HG03095 (cell line): ENCODE data around the gene MZT2A.
A peak's percentile ranks its signal among the peaks of the same experiment; 100 is the strongest.
"Not testable (repeated sequence)": the region's sequence is repeated elsewhere in the genome, so short reads cannot be mapped to it uniquely, and the experiment has no call there.

ENCODE experiments used
- ATAC-seq: cut with Tn5 transposase; IDR thresholded peaks from one replicate; pipeline ENCODE4 v1.9.1; 2021; ENCODE audit warnings: moderate library complexity; ENCODE audit not compliant: unreplicated experiment

The MZT2A gene

DNA sequence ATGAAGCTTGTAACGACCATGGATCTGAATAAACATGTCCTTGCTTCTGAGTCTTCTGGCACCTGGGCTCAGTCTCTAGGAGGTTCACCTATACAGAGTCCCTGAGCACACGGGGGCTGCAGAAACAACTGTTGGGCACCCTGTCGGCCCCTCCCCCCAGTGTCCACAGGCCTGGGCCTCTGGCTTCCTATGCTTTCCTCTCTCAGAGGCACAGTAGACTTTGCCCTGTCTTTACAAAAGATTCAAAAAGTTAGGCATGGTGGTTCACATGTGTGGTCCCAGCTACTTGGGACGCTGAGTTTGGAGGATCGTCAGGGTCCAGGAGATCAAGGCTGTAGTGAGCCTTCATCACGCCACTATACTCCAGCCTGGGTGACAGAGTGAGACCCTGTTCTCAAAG is 29.3 kb upstream of the MZT2A start:
- not testable (repeated sequence) for ATAC-seq

DNA sequence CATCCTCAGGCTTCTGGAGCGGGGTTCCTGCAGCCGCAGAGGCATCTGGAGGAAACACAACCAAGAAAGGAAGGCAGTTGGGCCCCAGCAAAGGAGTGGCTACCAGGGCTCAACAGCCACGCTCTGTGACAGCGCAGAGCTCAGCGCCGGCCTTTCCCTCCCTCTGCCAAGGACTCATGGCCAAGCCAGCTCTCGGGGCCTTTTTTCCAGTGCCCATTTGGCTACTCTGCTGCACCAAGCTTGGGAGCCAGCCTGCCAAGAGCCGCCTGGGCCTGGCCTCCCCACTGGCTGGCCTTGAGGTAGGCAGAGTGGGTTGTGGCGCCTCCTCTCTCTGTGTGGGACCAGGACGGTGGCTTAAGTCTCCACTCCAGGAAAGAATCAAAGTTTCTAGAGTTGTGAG is 28.3 kb upstream of the MZT2A start:
- no peak for ATAC-seq

DNA sequence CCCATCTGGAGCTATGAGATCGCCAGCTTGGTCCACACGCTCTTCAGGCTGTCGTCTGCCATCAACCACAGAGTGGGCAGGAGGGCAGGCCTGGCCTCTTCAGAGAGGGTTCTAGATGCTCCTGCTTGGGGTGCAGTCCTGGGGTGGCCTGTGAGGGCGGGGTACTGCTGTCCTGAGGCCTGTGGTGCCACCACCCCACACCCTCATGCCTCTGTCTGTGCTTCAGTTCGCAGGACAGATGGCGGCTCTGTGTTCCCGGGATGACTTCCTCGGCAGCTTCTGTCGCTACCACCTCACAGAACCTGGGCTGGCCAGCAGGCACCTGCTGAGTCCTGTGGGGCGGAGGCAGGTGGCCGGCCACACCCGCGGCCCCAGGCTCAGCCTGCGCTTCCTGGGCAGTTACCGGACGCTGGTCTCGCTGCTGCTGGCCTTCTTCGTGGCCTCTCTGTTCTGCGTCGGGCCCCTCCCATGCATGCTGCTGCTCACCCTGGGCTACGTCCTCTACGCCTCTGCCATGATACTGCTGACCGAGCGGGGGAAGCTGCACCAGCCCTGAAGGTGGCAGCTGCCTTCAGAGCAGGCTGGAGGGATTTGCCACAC is 27.8 kb upstream of the MZT2A start:
- not testable (repeated sequence) for ATAC-seq

DNA sequence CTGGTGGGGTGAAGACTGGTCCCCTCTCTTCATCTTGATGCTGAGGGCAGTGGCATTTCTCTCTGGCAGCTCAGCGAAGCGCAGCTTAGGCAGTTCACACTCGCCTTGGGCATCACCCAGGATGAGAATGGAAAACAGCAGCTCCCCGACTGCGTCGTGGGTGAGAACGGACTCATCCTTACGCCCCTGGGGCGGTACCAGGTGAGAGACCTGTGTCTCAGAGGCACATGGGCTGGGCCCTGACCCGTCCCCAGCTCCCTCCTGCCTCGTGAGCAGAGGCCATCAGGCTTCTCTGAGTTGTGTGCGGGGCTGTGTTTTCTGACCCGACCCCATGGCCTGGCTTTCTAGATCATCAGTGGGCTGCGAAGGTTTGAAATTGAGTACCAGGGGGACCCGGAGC is 27.3 kb upstream of the MZT2A start:
- ATAC-seq = no peak

DNA sequence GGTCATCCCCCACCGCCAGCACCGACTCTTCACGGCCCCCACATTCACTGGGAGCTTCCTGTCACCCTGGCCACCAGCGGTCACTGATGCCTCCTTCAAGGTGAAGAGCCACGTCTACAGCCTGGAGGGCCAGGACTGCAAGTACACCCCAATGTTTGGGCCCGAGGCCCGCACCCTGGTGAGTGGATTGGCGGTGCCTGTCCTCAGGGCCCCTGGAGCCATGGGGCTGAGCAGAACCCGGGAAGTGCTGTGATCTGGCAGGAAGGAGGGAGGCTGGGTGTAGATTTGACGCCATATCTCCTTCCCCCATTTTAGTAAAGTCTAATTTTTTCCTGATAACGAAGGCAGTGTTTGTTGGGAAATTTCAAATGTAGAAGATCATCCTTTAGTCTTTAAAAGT is 26.3 kb upstream of the MZT2A start:
- not testable (repeated sequence) for ATAC-seq

DNA sequence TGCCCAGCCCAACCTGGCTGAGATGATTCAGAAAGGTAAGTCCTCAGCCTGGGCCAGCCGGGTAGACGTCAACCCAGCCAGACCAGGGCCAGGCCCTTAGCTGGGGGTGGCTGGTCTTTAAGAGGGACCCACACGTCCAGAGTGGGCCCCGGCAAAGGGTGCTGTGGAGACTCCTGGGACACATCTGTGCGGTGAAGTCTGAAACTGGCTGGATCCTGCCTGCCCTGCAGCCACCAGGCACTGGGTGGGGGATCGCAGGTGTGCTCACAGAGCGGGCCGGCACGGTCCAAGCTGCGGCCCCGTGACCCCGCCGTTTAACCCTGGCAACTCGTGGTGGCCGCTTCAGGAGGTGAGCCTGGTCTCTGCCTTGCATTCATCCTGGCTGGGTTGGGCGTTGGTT is 25.7 kb upstream of the MZT2A start:
- not testable (repeated sequence) for ATAC-seq

DNA sequence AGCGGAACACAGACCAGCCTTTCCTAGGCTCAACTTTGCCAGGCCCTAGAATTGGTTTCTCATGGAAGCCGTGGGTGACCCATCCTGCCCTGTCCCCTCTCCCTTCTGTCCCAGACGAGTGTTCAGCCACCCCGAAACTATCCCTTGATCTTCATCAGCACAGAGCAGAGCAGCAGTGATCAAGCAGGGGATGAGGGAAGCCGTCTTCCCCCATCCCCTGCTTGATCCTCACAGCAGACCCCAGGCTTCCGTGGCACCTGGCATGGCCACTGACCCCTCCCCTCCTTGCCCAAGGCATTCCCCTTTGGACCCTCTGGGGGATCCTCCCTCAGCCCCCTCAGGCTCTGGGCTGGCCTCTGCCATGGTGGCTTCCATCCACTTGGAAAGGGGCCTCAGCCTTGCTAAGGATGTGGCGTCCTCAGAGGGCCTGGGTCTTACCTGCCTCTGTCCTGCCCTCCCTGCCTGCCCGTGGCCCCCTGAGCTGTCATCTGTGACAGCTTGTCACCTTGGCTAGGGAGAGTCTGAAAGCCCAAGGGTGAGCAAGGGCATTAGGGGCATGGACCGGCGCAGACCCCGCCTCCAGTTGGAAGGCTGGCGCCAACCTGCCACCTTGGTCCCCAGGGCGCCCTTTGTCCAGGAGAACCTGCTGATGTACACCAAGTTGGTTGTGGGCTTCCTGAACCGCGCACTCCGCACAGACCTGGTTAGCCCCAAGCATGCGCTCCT is 25.1 kb upstream of the MZT2A start:
- no peak for ATAC-seq

DNA sequence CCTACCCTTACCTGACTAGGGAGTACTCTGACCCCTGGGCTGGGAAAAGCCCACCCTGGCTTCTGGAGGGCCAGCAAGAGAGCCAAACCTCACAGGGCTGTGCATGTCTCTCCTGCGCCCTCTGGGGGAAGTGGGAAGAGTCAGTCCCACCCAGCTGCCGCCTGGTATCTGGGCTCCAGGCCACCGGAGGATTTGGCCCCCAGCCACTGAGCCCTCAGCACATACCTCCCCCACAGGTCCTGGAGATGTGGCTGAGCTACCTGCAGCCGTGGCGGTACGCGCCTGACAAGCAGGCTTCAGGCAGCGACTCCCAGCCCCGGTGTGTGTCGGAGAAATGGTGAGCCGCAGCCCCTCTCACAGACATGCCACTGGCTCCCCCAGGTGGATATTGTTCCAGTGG is 24.4 kb upstream of the MZT2A start:
- not testable (repeated sequence) for ATAC-seq

DNA sequence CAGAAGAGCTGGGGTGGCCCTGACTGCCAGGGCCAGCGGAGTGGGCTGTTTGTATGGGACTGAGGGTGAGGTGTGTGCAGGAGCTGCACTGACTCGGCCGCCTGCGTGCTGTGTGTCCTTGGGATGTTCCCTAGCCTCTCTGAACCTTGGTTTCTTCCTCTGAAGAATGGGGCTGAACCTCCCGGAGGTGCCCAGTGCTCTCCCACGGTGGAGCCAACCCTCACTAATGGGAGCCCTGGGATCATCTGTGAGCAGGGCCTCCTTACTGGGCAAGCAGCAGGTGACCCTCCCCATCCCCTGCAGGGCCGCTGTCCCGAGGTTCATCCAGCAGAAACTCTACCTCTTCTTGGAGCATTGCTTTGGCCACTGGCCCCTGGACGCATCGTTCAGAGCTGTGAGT is 23.8 kb upstream of the MZT2A start:
- no peak for ATAC-seq

DNA sequence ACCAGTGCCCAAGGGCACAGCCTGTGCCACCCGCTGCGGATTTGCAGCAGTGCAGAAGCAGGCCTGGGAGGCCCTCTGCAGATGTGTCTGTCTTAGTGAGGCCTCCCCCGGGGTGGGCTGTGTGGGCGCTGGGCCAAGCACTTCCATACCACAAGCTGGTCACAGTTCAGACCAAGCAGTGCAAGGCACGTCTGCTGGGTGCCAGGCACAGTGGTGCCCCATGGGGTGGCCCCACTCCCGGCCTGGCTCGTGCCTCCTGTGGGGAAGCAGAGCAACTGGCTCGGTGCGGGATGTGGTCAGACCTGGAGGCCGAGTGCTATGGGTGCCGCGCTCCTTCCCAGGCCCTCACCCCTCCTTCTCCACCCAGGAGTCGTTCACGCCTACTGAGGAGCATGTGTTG is 23.0 kb upstream of the MZT2A start:
- not testable (repeated sequence) for ATAC-seq

DNA sequence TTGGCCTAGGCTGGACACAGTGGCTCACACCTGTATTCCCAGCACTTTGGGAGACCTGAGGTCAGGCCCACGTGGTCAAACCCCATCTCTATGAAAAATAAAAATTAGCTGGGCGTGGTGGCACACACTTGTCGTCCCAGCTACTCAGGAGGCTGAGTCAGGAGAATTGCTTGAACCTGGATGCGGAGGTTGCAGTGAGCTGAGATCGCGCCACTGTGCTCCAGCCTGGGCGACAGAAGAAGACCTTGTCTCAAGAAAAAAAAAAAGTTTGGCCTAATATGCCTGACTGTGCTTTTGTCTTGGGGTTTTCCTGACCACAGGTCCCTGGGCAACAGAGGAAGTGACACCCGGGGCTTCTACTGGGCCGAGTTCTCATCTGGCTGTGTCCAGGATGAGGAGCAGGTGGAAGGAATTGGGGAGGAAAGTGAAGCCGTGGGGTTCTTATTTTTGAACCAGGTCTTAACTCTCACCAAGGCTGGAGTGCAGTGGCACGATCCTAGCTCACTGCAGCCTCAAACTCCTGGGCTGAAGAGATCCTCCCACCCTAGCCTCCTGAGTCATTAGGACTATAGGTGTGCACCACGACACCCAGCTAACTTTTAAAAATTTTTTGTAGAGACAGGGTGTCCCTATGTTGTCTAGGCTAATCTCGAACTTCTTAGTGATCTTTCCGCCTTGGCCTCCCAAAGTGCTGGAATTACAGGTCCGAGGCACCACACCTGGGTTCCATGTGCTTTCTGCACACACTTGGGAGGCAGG is 22.4 kb upstream of the MZT2A start:
- ATAC-seq = peak; percentile 81

DNA sequence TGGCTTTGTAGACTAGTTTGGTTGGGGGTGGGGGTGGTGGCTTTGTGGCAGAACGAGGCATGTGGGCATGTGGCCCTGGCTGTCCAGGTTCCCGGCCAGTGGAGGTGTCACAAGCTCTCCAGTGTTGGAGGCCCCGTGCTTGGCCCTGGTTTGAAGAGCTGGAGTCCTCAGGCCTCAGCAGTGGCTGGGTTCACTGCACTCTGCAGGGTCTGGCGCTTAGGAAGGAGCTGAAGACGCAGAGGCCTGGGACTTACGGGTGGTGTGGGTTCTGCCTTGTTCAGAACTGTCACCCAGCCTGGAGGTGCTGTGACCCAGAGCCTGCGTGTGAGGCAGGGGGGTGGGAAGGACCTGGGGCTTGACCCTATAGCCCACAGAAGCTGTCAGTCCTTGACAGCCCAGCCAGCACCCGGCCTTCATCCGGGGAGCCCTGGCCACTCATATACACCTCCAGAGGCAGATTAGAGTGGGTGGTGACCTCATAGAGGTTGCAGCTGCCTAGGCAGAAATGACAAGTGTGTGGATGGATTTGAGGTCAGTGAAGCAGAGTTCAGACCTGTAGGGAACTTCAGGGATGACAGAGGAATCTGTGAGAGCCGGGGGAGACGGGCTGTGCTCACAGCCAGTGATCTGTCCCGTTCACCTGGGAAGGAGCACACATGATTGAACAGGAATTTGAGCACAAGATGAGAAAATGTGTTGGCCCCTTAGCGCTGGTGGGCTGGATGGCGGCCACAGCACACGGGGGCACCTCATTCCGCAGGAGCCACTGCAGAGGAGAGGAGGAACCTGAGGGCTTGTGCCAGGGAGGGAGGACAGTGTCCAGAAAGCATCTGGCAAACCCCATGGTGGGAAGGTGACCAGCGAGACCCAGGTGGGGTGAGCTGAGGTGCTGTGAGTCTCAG is 20.0 kb upstream of the MZT2A start:
- not testable (repeated sequence) for ATAC-seq

DNA sequence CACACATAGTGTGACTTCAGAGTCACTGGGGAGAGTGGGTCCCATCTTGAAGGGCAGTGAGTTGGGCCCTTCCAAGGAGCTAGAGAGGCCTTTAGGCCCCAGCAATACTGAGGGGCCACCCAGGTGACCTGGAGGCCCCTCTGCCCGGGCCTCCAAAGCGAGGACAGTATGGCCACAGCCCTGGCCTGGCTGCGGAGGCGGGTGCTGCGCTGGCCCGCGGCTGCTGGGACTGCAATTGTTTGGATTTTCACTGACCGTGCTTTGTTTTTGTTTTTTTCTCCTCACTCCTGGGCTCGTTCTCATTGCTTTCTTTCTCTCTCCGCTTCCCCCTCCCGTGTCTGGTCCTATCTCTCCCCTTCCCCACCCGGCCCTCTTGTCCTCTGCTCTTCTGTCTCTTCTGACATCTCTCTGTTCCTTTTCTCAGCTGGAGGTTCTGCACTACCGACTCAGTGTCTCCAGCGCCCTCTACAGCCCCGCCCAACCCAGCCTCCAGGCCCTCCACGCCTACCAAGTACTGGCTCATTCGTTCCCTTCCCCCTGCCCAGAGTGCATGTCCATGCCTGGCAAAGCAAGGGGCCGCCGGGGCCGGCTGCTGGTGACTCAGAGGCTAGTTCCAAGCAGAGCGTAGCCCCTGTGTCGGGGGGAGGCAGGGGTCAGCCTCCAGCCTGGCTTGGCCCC is 19.2 kb upstream of the MZT2A start:
- ATAC-seq = not testable (repeated sequence)

DNA sequence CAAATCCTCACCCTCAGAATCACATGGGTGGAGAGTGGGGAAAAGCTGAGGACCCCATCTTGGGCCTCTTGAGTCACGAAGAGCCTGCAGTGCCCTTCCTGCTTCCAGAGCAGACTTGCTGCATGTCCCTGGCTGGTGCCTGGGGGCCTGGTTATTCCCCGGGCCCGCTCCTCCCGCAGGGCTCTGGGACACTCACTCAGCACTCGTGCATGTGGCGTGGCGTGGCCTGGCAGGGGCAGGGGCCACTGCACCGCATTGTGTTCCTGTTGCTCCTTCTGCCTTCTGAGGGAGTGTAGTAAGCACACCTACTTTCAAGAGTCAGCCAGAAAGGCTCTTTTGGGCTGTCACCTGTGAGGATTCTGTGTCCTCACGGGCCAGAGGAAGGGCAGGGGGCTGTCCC is 17.4 kb upstream of the MZT2A start:
- no peak for ATAC-seq

DNA sequence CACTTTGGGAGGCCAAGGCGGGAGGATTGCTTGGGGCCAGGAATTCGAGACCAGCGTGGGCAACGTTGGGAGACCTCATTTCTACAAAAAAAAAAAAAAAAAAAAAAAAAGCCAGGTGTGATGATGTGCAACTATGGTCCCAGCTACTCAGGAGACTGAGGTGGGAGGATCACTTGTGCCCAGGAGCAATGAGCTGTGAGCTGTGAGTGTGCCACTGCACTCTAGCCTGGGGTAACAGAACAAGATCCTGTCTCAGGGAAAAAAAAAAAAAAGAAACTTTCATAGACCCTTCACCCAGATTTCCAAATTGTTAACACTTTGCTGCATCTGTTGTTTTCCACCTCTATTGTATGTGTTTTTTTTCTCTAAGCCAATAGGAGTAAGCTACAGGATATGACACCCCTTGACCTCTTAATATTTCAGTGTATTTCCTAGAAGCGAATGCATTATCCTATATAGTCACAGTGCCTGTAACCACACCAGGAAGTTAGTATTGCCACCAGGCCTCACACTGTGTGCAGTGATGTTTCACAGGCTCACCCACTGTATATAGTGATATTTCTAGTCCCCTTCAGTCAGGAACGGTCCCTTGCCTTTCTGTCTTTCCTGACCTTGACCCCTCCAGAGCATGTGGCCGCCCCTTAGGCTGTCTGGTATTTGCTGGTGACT is 12.0 kb upstream of the MZT2A start:
- not testable (repeated sequence) for ATAC-seq

DNA sequence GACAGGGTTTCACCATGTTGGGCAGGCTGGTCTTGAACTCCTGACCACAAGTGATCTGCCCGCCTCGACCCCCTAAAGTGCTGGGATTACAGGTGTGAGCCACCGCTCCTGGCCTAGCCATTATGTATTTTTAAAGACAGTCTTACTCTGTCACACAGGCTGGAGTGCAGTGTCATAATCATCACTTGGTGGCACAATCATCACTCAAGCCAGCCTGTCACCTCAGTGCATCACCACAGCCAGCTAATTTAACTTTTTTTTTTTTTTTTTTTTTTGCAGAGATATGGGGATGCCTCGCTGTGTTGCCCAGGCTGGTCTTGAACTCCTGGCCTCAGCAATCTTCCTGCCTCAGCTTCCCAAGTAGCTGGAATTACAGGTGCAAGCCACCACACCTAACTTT is 11.4 kb upstream of the MZT2A start:
- not testable (repeated sequence) for ATAC-seq

DNA sequence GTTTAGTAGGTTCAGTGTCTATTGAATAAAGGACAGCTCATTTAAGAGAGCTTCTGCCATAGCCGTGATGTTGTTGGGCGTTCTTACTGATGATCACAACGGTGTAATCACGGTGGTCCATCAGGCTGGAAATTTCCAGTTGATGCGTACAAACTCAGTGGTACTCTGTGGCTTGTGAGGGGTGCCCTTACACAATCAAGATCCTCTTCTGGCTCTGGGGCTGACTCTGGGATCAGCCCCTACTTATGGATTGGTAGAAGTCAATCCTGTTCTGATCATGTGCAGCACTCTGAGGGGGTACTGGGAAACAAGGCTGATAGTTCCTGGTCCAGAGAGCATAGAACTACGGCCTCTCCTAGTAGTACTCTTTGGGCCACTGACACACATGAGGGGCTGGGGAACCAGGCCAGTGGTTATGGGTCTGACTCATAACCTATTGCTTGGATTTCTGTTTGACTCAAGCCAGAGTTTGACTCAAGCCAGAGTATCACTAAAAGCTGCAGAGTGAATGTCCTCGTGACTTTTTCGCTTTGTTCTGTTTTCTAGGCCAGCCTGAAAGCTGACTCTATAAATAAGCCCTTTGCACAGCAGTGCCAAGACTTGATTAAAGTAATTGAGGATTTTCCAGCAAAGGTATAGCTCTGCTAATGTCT is 6.2 kb upstream of the MZT2A start:
- peak; percentile 94 for ATAC-seq

DNA sequence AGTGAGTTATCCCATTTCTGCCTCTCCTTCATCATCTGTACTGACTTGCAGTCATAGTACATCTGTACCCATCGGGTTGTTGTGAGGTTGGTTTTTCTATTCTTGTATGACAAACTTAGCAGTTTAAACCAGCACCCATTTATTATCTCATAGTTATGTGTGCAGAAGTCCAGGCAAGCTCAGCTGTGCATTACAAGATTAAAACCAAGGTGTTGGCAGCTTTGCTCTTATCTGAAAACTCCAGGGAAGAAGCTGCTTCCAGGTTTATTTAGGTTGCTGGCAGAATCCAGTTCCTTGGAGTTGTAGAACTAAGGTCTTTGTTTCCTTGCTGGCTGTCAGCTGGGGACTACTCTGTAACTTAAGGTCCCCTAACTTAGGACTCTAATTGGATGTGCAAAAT is 3.3 kb upstream of the MZT2A start:
- ATAC-seq = not testable (repeated sequence)

DNA sequence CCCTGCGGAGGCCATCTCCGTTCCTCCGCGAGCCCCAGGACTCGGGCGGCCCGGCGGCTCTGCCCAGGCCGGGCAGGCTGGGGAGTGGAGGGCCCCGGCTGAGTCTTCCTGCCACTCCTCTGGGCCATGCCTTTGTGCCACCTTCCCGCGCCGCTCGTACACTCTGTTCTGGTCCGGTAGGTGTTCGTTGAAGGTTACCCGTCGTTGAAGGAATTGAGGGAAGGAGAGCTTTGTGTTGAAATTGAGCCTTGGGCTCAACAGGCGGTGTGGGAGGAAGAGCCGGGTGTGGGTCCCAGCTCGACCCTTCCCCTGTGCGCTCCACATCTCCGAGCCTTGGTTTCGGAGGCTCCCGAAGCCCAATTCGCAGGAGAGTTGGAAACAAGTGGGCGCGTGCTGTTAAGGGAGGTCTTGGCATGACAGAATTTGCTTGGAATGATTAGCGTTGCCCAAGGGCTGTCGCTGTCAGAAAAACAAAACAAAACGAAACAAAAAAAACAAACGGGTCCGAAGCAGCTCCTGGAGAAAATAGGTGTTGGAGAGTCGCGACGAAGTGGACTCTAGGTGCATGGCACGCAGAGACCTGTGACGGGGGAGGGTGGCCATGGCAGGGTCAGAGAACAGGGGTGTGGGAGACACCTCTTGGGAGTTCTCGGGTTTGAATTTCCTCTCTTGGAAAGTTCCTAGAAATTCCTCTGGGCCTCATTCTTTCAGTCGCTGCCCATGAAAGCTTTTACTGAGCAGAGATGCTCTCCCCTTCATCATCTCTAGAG is 1.2 kb upstream of the MZT2A start:
- peak; percentile 20 for ATAC-seq
